ENCODE measurements around the gene OTP.

OTP gene

DNA sequence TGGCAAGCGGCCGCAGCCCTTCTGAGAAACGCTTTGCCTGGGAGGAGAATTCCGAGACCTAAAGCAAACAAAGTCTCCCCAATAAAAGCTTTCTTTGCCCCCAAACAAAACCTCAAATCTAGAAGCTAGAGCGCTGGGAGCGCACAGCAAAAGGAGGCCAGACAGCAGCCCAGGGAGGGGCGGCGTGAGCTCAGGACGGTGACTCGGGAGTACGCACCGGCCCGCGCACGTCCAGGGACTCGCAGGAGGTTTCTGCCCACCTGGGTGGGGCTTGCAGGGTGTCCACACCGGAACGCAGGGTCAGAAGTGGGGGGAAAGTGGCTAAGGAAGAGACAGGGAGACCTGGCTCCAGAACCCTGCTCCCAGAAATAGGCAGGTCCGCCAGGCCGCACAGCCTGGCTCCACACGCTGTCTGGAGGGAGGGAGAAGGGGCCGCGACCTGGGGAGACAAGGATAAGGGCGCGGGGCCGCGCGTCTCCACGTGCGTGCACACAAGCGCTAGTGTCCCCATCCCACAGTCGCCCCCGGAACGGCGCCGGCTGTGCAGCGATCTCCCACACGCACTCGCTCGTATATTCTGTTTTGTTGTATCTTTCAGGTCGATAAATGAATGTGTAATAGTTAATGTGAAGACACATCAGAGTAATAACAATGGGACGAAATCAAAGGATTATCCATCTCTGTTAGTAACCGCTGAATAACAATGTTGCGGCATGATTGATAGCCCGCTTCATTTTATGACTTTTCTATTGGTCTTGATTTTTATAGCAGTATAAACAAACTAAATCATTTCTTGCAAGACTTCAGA, 2.3 kb upstream of the OTP start:
- no peak for DNase-seq (ENCODE audit: low read depth)

DNA sequence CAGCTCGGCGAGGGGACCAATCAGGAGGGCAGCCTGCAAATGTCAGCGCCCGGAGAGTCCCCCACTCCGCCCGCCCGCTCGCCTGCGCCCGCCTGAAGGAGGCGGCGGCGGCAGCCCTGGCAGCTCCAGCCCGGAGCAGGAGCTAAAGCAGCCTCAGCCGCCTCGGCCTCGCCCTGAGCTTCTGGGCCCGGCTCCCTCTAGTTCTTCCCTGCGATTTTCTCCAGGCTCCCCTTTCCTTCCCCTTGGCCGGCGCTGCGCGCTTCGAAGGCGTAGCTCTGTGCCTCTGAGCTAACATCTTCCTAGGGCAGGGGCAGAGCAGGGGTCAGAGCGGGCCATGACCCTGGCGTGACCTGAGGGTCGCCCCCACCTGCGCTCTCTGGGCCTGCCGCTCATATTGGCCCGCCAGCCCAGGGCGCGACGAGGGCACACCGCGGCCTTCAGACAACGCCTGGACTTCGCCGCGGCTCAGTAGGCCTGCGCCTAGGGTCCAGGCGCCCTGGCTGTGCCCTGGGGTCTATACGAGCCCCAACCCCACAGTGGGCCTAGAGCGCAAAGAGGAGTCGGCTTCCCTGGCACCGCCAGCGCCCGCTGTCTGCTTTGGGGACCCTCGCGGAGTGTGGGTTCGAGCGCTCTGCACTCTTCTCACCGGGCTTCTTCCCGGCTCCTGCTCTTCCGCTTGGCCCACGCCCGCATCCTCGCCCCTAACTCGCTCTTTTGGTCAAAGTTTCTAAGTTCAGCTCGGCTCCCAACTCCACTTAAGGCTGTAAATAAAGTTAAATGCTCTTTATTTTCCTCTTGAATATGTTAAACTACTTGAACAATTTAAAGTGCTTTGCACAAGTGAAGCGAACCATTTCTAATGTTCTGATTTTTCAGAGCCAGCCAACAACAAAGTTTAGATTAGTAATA, 504 bp upstream of the OTP start:
- no peak for DNase-seq (ENCODE audit: low read depth)

DNA sequence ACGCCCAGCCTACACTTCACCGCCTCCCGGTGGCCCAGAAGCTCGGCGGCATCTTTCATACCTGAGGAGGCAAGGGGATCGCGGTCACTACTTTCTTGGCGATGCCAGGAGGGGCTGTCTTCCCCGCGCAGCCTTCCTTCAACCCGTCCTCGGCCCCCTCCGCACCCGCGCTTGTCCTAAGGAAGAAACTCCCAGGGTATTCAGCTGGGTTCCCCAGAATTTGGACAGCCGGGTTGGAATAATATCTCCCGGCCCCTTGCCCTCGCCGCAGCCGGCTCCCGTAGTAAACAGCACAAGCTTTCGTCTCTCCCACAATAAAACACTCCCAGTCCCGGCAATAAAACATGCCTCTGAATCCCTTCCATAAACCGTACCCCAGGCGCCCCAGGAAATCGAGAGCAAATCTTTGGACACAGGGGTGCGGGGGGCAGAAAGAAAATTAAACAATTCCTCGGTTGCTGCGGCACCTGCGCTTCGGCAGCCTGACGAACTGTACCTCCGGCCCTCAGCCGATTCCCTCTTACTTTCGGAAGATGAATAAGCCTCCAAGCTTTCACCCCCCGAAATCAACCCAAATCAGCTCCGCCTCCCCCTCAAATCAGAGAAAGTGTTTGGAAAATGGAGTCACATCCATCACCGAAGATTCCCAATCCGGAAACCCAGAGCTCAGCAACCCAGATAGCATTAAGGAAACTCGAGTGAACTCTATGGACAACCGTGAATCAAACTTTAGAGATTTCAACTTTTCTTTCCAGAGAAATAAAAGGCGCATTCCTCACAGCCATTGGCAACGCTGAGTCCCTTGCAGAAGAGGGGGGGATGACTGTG, 1.1 kb downstream of the OTP start:
- no peak for DNase-seq (ENCODE audit: low read depth)

DNA sequence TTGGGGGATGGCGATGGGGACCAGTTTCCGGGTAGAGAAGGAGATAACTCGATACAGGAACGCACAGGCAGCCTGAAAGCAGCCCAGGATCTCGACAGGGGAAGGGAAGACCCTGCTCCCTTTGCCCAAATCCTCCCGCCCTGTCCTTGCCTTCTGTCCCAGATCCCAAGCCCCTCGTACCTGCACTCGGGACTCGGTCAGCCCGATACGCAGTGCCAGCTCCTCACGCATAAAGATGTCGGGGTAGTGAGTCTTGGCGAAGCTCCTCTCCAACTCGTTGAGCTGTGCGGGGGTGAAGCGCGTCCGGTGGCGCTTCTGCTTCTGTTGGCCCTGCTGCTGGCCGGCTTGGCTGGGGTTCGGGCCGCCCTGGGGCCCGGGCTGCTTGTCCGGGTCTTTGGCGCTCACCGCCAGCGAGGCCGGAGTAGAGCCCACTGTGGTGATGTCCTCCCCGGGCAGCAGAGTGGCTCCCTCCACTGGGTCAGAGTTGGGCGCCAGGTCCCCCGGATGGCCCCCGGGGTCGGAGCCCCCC, 1.8 kb downstream of the OTP start:
- DNase-seq (ENCODE audit: low read depth): no peak

DNA sequence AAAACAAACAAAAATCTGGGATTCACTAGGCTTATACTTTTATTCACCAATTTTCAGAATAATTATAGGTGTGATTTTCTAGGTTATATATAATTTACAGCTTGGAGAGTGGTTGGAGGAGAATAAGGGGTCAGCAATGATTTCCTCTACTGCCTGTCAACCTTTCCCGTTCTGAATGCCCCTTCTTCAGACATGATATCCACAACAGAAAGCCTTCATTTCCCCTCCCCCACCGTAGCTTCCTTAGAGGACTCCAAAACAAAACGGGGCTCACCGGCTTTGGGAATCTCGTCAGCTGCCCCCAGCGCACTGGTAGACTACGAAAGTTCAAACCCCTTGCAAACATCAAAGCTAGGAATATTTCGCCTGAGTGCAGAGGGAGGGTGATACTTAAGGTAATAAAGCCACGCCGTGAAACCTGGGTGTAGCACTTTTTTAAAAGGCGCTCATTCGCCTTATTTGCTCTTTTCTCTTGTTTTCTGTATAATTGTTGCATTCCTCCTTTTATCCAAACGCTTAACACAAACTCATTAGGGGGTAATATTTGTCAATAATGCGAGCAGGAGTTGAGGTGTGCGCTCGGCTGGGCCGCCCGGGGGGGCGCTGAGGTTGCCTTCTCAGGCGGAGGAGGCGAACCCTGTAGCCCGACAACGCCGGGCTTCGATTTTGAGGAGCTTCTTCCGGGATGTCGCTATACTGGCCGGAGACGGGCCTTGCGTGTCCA, 2.4 kb downstream of the OTP start:
- DNase-seq (ENCODE audit: low read depth): no peak

DNA sequence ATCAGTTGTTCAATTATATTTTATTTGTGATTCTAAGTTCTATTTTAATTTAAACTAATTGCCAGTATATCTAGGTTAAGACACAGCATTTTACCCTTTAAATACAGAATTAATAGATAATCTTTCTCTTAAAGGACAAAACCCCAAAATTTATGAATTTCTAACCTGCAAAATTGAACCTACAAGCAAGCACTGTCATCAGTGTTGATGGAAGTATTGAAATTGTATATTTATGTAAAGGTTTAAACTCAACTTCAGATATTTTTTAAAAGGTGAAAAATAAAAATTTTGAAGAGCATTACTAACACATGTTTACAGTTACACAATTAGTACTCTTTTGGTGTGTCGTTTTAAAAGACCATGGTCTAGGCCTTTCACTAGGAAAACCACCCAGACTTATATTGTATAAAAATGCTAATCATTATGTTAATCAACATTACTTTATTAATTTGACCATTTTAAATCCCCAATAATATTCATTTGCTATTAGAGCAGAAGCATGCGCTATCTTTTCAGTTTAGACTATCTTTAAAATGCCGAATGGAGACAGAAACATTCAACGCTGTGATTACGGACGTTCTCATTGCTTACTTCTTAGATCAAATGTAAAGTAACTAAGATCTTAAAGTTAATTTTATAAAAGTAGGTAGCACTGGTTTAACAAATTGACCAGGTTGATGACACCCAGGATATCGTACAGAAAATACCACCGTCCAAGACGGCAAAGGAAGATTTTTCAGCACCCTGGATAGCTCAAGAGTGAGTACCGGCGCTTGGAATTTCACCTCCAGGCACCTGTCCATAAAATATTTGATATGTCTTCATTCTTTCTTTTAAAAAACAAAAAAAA, 3.2 kb downstream of the OTP start:
- DNase-seq (ENCODE audit: low read depth): no peak

DNA sequence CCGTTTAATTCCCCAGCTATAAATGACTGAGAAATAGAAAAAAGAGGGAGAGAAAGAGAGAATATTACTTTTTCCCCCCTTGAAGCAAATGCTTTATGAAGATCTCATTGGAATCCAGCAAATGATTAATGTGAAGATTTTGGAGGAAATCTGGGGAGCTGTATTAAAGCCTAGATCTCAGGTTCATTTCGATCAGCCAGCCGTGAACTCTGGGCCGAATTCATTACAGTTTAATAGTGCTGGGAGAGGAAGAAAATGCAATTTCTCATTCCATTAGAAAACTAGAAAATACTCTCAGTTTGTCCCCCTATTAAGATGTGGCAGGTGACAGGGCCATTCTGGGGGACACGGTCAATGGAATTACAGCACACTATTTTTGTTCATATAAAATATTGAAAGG, 4.8 kb downstream of the OTP start:
- no peak for DNase-seq (ENCODE audit: low read depth)

DNA sequence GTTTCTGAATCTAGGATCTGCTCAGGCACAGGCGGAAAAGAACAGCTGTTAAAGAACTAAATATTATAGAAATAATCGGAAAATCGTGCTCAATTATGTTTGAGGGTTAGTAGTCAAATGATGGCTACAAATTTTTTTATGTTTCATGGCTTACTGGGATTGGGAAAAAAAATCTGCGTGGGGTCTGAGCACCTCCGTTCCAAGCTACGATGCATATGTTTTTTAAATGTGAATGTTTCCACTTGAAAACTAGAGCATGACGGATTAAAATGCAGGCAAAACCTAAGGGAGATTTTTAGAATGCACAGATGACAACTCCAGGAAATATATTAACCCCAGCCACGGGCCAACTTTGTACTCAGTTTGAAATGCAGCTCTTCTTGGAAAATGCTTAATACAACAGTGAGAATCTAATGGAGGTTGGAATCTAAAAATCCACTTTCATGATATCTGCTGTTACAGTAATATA, 5.3 kb downstream of the OTP start:
- DNase-seq (ENCODE audit: low read depth): no peak

DNA sequence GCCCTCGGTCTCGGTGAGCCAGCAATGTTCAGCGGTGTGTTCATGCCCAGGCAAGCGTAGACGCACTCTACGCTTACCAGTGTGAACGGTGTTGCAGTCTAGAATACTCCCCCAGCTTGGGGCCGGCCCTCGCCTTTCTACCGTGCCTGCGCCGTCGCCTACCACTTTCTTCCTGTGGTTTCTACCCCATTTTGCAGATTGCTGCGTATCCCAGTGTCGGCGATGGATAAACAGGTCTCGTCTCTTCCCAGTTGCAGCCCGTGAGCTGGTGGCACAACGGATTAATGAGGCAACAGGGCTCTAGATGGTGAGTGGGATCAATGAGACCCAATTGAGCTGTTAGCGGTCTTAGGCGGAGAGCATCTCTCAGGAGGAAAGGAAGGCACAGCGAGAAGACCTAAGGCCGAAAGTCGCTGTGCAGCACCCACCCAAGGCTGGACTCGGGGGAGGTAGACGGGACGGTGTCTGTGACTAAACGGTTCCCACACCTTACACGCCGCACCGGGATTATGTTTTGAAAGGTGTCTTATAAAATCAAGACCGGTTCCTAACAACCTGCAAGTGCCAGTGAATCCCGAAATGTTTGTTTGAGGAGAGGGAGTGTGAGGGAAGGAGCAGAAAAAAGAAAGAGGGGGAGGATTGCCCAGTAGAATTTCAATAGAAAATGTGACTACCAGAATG, 5.8 kb downstream of the OTP start:
- DNase-seq (ENCODE audit: low read depth): no peak

DNA sequence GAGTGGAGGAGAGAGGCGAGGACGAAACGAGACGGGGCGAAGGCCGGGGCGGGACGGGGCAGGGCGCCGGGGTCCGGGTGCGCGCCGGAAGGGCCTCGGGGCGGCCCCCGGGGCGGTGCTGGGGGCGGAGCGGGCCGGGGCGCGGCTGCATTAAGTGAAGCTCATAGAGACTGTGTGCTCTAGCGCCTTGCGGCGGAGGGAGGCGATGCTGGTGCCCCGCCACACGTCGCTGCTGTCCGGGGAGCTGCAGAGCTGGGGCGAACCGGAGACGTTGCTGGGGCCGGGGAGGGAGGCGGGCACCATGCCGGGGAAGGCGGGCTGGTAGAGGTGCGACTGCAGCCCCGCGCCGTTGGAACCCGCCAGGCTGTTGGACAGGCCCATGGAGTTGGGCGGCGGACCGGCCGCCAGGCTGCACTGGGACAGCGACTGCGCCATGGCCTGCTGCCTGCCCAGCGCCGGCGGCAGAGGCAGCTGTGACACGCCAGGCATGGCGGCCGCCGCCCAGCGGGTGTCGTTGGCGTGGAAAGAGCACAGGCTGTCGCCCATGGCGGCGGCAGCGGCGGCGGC, 8.3 kb downstream of the OTP start:
- no peak for DNase-seq (ENCODE audit: low read depth)

DNA sequence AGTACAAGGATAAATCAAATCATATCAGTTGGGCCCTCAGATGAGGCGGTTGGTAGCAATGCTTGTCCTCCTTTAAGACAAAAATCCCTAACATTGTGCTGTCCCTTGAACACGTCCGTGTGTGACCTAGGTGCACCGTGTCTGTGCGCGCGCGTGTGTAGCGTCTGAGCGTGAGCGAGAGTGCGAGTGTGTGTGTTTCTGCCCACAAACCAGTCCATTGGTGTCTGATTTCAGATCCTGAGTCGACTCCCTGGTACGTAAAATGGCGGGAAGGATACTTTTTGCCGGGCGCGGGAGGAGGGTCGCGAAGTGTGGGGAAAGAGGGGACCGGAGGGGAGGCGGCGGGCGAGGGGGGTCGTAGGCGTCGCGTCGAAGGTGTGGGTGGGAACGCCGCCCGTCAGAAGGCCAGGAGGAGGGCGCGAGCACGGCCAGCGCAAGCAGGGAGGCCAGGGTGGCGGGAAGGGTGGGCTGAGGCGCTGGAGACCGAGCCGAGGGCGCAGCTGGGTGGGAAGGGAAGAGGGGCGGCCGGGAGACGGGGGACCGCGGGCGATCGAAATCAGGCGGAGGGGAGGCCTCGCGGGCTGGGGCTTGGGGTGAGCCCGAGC, 8.9 kb downstream of the OTP start:
- no peak for DNase-seq (ENCODE audit: low read depth)

DNA sequence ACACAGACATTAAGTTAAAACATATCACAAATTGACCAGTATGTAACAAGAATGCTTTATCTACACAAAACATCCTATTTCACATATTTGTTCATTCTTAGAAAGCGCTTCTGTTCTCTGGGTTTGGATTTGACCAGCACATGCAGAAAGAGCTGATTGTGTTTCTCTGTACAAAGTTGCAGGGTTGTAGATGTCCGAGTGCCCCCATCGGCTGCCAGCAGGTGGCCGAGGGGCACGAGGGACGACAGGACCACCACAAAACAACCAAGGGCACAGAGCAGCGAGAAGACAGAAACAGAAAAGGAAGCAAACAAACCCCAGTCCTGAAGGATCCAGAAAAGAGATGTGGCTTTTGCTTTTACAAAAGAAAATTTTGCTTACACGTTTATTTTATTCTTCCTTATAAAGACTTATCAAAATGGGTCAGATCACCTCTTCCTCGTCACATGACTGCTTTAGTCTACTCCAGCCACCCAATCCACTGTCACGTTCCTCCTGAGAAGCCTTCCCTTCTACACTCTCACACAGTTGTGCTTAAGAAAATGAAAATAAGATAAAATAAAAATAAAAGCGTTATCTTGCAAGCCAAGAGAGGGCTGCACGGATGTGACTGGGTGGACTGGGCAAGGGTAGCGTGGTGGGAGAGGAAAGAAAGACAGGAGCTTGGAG, 9.5 kb downstream of the OTP start:
- DNase-seq (ENCODE audit: low read depth): no peak

DNA sequence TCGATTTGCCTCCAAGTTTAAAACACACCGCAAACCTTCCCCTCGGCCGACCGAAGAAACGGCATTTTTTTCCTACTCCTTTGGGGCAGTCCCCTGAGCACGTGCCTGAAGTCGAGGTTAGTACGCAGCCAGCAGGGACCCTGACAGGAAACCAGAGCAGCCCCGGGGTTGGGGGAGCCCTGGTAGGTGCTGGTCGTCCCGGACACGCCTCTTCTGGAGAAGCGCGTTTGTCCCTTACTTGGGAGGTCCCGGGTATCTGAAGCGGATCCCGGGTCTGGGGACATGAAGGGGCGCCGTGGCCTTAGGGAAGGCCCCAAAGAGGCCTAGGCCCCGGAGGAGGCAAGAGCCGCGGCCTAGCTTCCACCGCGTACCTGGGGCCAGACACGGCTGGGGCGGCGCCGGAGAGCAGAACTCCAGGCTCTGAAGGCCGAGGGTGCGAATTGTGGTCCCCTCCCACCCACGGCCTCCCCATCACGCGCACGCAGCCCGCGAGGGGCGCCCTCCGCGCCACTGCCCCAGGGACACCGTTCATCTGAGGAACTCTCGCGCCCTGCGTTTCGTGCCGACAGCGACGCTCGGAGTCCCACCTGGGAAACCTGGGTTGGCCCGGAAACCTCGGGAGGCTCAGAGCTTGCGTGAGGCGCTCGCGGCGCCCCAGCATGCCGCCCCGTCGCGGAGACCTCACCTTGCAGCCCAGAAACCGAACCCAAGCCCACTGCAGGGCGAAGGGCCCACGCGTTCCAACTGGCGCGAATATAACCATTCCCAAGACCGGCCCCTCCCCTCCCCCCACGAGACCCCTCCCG, 10.4 kb downstream of the OTP start:
- DNase-seq (ENCODE audit: low read depth): no peak

DNA sequence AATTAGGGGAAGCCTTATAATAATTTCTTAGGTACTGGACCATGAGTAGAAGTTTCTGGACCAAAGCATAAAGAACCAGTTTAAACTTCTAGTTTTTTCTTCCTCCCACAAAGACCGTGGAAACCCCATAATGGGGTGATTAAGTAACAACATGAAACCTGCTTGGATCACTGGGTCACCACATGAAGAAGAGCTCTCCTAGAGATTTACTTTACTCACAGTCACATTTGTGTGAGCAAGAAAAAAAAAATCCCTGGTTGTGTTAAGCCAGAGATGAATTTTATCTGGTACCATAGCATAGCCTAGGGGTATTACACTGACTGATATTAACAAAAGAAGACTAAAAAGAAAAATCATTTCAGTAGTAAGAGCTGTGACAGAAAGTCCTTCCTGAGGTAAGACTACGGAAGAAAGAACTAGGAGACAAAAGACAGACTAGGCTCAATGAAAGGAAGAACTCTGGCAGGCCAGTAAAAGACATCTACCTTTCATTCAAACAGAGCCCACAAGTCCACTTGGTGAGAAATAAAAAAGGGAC, 15.2 kb downstream of the OTP start:
- no peak for DNase-seq (ENCODE audit: low read depth)

DNA sequence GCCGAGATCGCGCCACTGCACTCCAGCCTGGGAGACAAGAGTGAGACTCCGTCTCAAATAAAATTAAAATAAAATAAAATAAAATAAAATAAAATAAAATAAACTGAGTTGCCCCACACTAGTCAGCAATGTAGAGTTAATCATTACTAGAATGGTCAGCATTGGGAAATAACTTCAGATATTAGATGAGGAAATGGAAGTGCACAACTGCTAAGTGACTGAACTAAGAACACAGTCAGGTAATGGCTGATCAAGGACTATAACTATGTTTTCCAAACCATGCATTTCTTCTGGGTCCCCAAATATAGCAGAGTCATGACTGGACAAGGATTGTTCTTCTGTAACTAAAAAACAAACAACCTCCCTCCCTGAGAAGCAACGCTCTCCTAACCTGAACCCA, 17.1 kb downstream of the OTP start:
- no peak for DNase-seq (ENCODE audit: low read depth)

DNA sequence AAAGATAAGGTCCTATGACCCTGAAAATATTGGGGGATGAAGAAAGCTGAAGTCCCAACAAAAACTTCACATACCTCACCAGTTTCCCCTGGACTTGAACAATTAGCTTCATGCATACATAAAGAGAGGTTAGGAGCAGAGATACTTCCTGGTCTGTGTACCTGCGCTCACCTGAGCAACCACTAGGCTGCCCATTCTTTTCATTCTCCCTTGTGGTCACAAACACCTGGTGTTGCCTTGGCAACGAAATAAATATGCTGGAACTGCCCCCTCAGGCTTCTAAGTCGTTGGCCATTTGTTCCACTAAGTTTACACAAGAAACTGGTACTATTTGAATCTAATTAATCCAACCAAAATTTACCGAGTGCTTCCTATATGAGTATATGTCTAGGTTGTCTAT, 18.1 kb downstream of the OTP start:
- no peak for DNase-seq (ENCODE audit: low read depth)

DNA sequence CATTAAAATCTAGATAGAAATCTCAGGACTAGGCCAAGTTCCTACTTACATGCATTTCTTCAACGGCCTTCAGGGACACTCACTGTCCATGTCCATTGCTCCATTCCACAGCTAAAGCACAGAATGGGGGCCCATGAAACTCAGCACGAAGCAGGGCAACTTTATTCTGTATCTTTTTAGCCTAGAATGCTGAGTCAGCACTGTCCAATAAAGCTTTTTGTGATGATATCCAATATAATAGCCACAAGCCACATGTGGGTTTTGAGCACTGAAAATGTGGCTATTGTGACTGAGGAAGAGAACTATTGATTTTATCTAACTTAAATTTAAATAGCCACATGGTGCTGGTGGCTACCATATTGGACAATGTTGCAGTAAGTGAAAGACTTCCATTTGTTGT, 21.6 kb downstream of the OTP start:
- no peak for DNase-seq (ENCODE audit: low read depth)

Measured in non-pigmented ciliary epithelial cell (primary cell).